NCI-H82 (cell line): Measurements from ENCODE around the gene NAPA.
A peak's percentile ranks its signal among the peaks of the same experiment; 100 is the strongest.

ENCODE experiments used
- DNase-seq: peaks from one replicate; lab custom pipeline; 2025; lab: John Stamatoyannopoulos, UW

The NAPA gene

GRCh38 chr19:47499863-47500830, 14.7 kb downstream of the NAPA start:
- DNase-seq, result no peak

GRCh38 chr19:47499371-47499770, 15.5 kb downstream of the NAPA start:
- DNase-seq, result peak; percentile 30

- no peak for DNase-seq
Observed at GRCh38 chr19:47498561-47498960, 16.3 kb downstream of the NAPA start.

GRCh38 chr19:47497821-47498520, 16.9 kb downstream of the NAPA start:
- no peak for DNase-seq

- no peak for DNase-seq
Observed at GRCh38 chr19:47497050-47497766, 17.7 kb downstream of the NAPA start.

GRCh38 chr19:47495478-47496372, 19.1 kb downstream of the NAPA start:
- DNase-seq, result no peak

- peak; percentile 67 for DNase-seq
Observed at GRCh38 chr19:47494729-47495128, 20.1 kb downstream of the NAPA start.

- peak; percentile 23 for DNase-seq
Observed at GRCh38 chr19:47494211-47494547, 20.7 kb downstream of the NAPA start.

- DNase-seq, result no peak
Observed at GRCh38 chr19:47493378-47494210, 21.3 kb downstream of the NAPA start.

GRCh38 chr19:47492571-47493377, 22.1 kb downstream of the NAPA start:
- DNase-seq, result no peak

GRCh38 chr19:47492137-47492533, 22.7 kb downstream of the NAPA start:
- DNase-seq, result no peak

- DNase-seq, result no peak
Observed at GRCh38 chr19:47491358-47492136, 23.3 kb downstream of the NAPA start.

- no peak for DNase-seq
Observed at GRCh38 chr19:47490847-47491246, 24.0 kb downstream of the NAPA start.

- DNase-seq, result no peak
Observed at GRCh38 chr19:47490031-47490430, 24.8 kb downstream of the NAPA start.

GRCh38 chr19:47489072-47489914, 25.6 kb downstream of the NAPA start:
- DNase-seq, result no peak

- DNase-seq, result peak; percentile 43
Observed at GRCh38 chr19:47487551-47488515, 27.0 kb downstream of the NAPA start.

GRCh38 chr19:47486900-47487299, 28.0 kb downstream of the NAPA start:
- DNase-seq, result peak; percentile 65
